Measurements from ENCODE around the gene CNR2.
"Not testable (repeated sequence)": the region's sequence is repeated elsewhere in the genome, so short reads cannot be mapped to it uniquely, and the experiment has no call there.

Gene CNR2

GRCh38 chr1:23869051-23869450, 44.1 kb downstream of the CNR2 start:
- Histone ChIP-seq H3K4me1 (ENCODE audit: control insufficient read depth, low read depth, low read length) (no peaks in the 10 kb centered on the region), H3K27me3 (ENCODE audit: control insufficient read depth, insufficient read depth, low read length) (peaks cover 39% of the 10 kb centered on the region), H3K27ac (ENCODE audit: low read length) (no peak overlapping the region), H3K36me3 (ENCODE audit: control insufficient read depth, low read depth, low read length) (no peaks in the 10 kb centered on the region), H3K9ac (ENCODE audit: low read length) (no peak overlapping the region), H3K9me3 (ENCODE audit: control insufficient read depth, low read depth, low read length) (no peaks in the 10 kb centered on the region), H3K4me3 (ENCODE audit: low read length) (no peak overlapping the region)

- Histone ChIP-seq H3K9me3 (ENCODE audit: control insufficient read depth, low read depth, low read length) (no peaks in the 10 kb centered on the region), H3K36me3 (ENCODE audit: control insufficient read depth, low read depth, low read length) (no peaks in the 10 kb centered on the region), H3K4me3 (ENCODE audit: low read length) (peak overlapping the region; percentile 32), H3K27ac (ENCODE audit: low read length) (no peak overlapping the region), H3K4me1 (ENCODE audit: control insufficient read depth, low read depth, low read length) (no peaks in the 10 kb centered on the region), H3K27me3 (ENCODE audit: control insufficient read depth, insufficient read depth, low read length) (peaks cover 39% of the 10 kb centered on the region), H3K9ac (ENCODE audit: low read length) (no peak overlapping the region)
These were observed 44.6 kb downstream of the CNR2 start for GRCh38 chr1:23868557-23869016.

- Histone ChIP-seq H3K9ac (ENCODE audit: low read length) (no peak within 1 kb of the TSS), H3K9me3 (ENCODE audit: control insufficient read depth, low read depth, low read length) (no peaks in the 10 kb centered on the region), H3K4me1 (ENCODE audit: control insufficient read depth, low read depth, low read length) (no peaks in the 10 kb centered on the region), H3K27ac (ENCODE audit: low read length) (no peak within 1 kb of the TSS), H3K27me3 (ENCODE audit: control insufficient read depth, insufficient read depth, low read length) (peaks cover 39% of the 10 kb centered on the region), H3K36me3 (ENCODE audit: control insufficient read depth, low read depth, low read length) (no peaks in the 10 kb centered on the region), H3K4me3 (ENCODE audit: low read length) (peak within 1 kb of the TSS; percentile 72)
These were observed 45.1 kb downstream of the CNR2 start, which contains the start of gene FUCA1 for GRCh38 chr1:23867895-23868556. Gene FUCA1, minus strand, starts transcription at chr1:23868290. Its CDS starts 4 bp downstream, at chr1:23868286.

- Histone ChIP-seq H3K4me1 (ENCODE audit: control insufficient read depth, low read depth, low read length) (no peaks in the 10 kb centered on the region), H3K9me3 (ENCODE audit: control insufficient read depth, low read depth, low read length) (no peaks in the 10 kb centered on the region), H3K36me3 (ENCODE audit: control insufficient read depth, low read depth, low read length) (no peaks in the 10 kb centered on the region), H3K9ac (ENCODE audit: low read length) (no peak overlapping the region), H3K4me3 (ENCODE audit: low read length) (peak overlapping the region; percentile 72), H3K27ac (ENCODE audit: low read length) (no peak overlapping the region), H3K27me3 (ENCODE audit: control insufficient read depth, insufficient read depth, low read length) (peaks cover 39% of the 10 kb centered on the region)
These were observed 45.6 kb downstream of the CNR2 start for GRCh38 chr1:23867542-23867894.

GRCh38 chr1:23865543-23865930, 47.6 kb downstream of the CNR2 start:
- H3K4me3 ChIP-seq (ENCODE audit: low read length) = no peak overlapping the region
- peaks cover 39% of the 10 kb centered on the region for H3K27me3 ChIP-seq (ENCODE audit: control insufficient read depth, insufficient read depth, low read length)
- no peaks in the 10 kb centered on the region for H3K9me3 ChIP-seq (ENCODE audit: control insufficient read depth, low read depth, low read length)
- no peak overlapping the region for H3K9ac ChIP-seq (ENCODE audit: low read length)
- no peaks in the 10 kb centered on the region for H3K4me1 ChIP-seq (ENCODE audit: control insufficient read depth, low read depth, low read length)
- H3K36me3 ChIP-seq (ENCODE audit: control insufficient read depth, low read depth, low read length) = no peaks in the 10 kb centered on the region
- H3K27ac ChIP-seq (ENCODE audit: low read length) = no peak overlapping the region

GRCh38 chr1:23864801-23865542, 48.2 kb downstream of the CNR2 start:
- Histone ChIP-seq H3K9me3 (ENCODE audit: control insufficient read depth, low read depth, low read length) (no peaks in the 10 kb centered on the region), H3K4me1 (ENCODE audit: control insufficient read depth, low read depth, low read length) (no peaks in the 10 kb centered on the region), H3K4me3 (ENCODE audit: low read length) (no peak overlapping the region), H3K27ac (ENCODE audit: low read length) (no peak overlapping the region), H3K27me3 (ENCODE audit: control insufficient read depth, insufficient read depth, low read length) (peaks cover 39% of the 10 kb centered on the region), H3K9ac (ENCODE audit: low read length) (no peak overlapping the region), H3K36me3 (ENCODE audit: control insufficient read depth, low read depth, low read length) (no peaks in the 10 kb centered on the region)

GRCh38 chr1:23862640-23863039, 50.5 kb downstream of the CNR2 start:
- Histone ChIP-seq H3K27me3 (ENCODE audit: control insufficient read depth, insufficient read depth, low read length) (peaks cover 21% of the 10 kb centered on the region), H3K36me3 (ENCODE audit: control insufficient read depth, low read depth, low read length) (no peaks in the 10 kb centered on the region), H3K9ac (ENCODE audit: low read length) (no peak overlapping the region), H3K4me1 (ENCODE audit: control insufficient read depth, low read depth, low read length) (no peaks in the 10 kb centered on the region), H3K27ac (ENCODE audit: low read length) (no peak overlapping the region), H3K9me3 (ENCODE audit: control insufficient read depth, low read depth, low read length) (no peaks in the 10 kb centered on the region), H3K4me3 (ENCODE audit: low read length) (no peak overlapping the region)

GRCh38 chr1:23854568-23854967, 58.6 kb downstream of the CNR2 start:
- Histone ChIP-seq H3K36me3 (ENCODE audit: control insufficient read depth, low read depth, low read length) (no peaks in the 10 kb centered on the region), H3K27ac (ENCODE audit: low read length) (no peak overlapping the region), H3K4me3 (ENCODE audit: low read length) (no peak overlapping the region), H3K4me1 (ENCODE audit: control insufficient read depth, low read depth, low read length) (no peaks in the 10 kb centered on the region), H3K27me3 (ENCODE audit: control insufficient read depth, insufficient read depth, low read length) (no peaks in the 10 kb centered on the region), H3K9ac (ENCODE audit: low read length) (no peak overlapping the region), H3K9me3 (ENCODE audit: control insufficient read depth, low read depth, low read length) (no peaks in the 10 kb centered on the region)

GRCh38 chr1:23853124-23853523, 60.0 kb downstream of the CNR2 start:
- not testable (repeated sequence) for H3K36me3 ChIP-seq (ENCODE audit: control insufficient read depth, low read depth, low read length)

GRCh38 chr1:23851406-23851805, 61.8 kb downstream of the CNR2 start:
- not testable (repeated sequence) for H3K9me3 ChIP-seq (ENCODE audit: control insufficient read depth, low read depth, low read length); H3K27me3 ChIP-seq (ENCODE audit: control insufficient read depth, insufficient read depth, low read length); H3K36me3 ChIP-seq (ENCODE audit: control insufficient read depth, low read depth, low read length); H3K4me3 ChIP-seq (ENCODE audit: low read length); H3K9ac ChIP-seq (ENCODE audit: low read length); H3K4me1 ChIP-seq (ENCODE audit: control insufficient read depth, low read depth, low read length); H3K27ac ChIP-seq (ENCODE audit: low read length)

More at GRCh38 chr1:23853124-23853523, 60.0 kb downstream of the CNR2 start:
- H3K27me3 ChIP-seq (ENCODE audit: control insufficient read depth, insufficient read depth, low read length); H3K4me1 ChIP-seq (ENCODE audit: control insufficient read depth, low read depth, low read length); H3K9ac ChIP-seq (ENCODE audit: low read length); H3K9me3 ChIP-seq (ENCODE audit: control insufficient read depth, low read depth, low read length); H3K27ac ChIP-seq (ENCODE audit: low read length); H3K4me3 ChIP-seq (ENCODE audit: low read length): not testable (repeated sequence)

GRCh38 chr1:23848673-23849616, 64.2 kb downstream of the CNR2 start:
- no peak overlapping the region for H3K9ac ChIP-seq (ENCODE audit: low read length)
- no peak overlapping the region for H3K27ac ChIP-seq (ENCODE audit: low read length)
- no peaks in the 10 kb centered on the region for H3K4me1 ChIP-seq (ENCODE audit: control insufficient read depth, low read depth, low read length)
- H3K27me3 ChIP-seq (ENCODE audit: control insufficient read depth, insufficient read depth, low read length) = no peaks in the 10 kb centered on the region
- no peaks in the 10 kb centered on the region for H3K36me3 ChIP-seq (ENCODE audit: control insufficient read depth, low read depth, low read length)
- no peaks in the 10 kb centered on the region for H3K9me3 ChIP-seq (ENCODE audit: control insufficient read depth, low read depth, low read length)
- no peak overlapping the region for H3K4me3 ChIP-seq (ENCODE audit: low read length)
